Activated CD8-positive, alpha-beta memory T cell treated with anti-CD3 and anti-CD28 coated beads, Interleukin-2, amount 50 U/mL, for 1 hour (primary cell): ENCODE measurements around the gene KCNH5.

Experiments used
- DNase-seq: peaks from one replicate; pipeline ENCODE4 v3.0.0-alpha.2; 2020; ENCODE audit errors: extremely low read depth

The KCNH5 gene

DNA sequence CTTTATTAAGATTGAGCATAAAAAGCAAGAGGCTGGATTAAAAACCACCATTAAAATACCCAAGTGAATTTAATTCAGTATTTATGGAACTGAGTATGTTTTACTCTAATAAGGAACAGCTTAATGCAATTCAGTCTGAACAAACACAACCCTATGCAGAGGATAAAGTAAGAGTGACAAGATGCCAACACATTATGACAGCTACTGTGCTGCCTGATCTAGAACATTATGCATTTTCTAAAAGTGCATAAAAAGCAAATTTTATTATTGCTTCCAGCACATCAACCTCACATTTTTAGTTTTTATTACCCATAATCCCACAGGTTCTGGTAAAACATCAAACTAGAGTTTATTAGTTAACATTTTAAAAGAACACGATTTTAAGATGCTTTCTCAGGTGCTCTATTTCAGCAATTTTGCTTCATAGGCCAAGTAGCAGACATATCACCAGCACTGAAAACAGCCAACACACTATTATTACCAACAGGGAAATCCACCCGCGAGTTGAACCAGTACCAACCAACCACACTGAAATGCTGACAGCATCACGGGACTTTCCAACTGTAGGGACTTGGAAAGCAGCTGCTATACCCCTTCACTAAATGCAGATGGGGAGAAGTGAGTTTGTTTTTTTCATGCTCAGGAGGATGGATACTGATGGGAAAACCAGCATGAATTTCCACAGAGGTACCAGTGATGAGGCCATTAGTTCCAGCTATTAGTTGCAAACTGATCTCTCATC, 372.1 kb downstream of the KCNH5 start:
- no peak for DNase-seq

DNA sequence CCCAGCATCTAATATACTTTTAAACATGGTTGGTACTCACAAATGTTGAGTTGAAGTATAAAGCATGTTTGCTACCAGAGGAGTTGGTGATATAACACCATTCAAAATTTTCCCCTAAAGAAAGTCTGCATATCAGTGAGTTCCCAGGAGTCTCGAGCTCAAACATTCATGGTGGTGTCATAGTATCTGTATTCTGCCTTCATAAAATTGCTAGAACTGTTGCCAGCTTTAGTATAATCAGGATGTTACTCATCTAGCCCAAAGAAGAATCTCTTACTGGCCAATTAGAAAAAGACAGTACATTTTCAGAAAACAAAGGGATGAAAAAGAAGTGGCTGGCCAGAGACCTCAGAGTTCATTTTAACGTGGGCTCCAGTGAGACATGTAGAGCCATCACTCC, 374.7 kb downstream of the KCNH5 start:
- DNase-seq = no peak

DNA sequence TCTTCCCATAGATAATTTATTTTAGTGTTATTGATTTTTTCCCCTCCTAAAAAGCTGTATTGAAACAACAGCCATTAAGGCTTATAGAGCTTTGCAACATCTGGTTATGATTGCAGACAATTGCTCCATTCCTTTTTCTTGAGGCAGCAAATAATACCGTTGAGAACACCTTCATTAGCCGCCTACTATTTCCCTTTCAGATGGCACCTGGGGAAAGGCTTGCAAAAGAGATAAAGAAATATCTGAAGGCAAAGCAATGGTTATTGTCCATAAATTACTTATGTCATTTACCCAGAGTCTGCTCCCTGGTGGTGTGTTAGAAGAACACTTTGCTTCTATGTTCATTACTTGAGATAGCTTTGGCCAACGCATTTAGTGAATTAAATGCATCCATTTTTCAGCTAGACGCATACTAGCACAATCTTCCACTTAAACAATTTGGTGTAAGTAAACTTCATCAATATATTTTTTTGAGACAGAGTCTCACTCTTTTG, 377.8 kb downstream of the KCNH5 start:
- DNase-seq = no peak

DNA sequence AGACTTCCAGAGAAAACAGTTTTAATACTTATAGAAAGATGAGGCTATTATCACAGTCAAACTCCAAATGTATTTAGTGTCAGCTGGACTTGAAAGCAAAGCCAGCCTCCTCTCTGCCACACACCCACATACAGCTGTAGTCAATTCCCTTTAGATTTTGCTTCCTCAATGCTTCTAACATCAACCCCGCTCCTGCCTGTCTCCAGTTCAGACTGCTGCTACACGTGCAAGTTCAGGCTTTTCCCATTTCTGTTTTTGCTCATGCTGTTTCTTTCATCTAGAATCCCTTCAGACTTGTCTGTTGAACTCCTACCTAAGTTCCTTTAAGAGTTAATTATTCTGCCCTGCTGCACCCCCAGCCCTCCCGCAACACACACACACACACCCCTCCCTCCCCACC, 380.0 kb downstream of the KCNH5 start:
- no peak for DNase-seq

DNA sequence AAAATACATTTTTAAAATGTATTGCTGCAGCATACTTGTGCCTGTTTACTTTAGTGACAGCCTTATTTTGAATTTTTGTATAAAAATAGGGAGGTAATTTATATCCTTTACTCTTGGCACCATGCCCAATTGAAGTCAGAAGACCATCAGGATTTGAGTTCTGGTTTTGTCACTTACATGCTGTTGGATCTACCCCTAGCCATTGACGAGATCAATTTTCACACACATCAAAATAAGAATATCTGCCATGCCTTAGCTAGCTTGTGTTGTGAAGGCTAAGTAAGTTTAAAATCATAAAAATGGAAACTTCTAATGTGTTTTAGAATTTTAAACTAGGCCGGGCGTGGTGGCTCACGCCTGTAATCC, 381.8 kb downstream of the KCNH5 start:
- DNase-seq = no peak

DNA sequence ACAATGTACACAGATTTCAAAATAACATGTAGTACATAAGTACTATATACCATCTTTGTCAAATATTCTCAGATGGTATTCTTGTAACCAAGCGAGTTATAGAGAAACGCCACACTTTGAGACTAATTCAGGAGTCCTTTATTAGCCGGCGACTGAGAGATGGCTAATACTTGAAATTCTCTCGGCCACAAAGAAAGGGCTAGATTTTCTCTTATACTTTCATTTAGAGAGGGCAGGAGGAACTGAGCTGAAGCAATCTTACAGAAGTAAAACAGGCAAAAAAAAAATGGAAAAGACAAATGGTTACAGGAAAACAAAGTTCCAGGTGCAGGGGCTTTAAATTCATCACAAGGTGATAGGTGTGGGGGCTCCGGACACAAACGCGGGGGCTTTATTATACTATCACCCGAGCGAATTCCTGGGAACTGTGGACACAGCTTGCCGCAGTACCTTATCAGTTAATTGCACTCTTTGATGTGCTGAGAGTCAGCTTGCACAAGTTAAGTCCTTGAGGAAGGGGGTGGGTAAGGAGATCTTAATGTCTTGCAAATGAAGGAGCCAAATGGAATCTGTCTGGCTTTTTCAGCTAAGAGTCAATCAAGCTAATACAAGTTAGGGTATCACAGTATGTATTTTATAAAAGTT, 382.3 kb downstream of the KCNH5 start:
- no peak for DNase-seq

DNA sequence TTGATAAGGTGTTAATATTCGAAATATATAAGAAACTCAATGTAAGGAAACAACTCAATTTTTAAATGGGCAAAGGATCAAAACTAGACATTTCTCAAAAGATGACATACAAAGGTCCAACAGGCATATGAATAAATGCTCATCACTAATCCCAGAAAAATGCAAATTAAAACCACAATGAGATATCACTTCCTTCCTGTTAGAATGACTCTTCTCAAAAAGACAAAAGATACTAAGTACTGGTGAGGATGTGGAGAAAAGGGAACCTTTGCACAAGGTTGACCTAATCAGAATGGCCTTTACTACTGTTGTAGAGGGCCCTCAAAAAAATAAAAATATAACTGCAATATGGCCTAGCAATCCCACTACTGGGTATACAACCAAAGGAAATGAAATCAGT, 383.4 kb downstream of the KCNH5 start:
- no peak for DNase-seq

DNA sequence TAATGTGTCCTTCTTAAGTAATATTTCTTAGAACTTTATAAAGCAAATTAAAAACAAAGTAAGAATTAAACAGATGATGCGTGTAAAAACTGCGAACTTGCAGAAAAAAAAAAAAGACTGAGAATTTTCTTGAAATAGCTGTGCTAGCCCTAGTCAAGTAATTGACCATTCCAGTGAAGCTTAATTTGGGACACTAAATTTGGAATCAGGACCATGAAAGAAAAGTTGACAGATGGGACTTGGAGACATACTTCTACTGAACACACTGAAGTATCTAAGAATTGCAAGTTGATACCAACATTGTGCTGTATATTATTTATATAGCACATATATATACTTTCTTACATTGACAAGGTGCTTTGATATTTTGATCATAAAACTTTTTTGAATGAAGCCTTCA, 386.6 kb downstream of the KCNH5 start:
- no peak for DNase-seq

DNA sequence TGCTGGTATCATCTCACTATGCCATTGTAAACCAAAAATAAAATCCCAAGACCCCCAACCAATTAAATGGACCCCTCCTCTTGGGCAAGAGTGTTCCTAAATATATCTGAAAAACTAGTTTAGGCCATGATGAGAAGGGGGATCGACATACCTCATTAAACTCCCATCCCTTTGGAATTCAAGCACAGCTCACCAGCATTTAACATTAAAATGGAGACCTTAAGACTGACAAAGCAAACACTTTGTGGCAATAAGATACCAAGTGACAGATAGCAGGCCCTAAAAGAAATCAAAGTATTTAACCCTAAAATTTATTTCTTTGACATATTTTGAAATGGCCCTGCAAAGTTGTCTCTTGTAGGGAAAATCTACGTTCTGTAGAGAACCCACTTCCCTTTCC, 387.9 kb downstream of the KCNH5 start:
- DNase-seq = no peak

DNA sequence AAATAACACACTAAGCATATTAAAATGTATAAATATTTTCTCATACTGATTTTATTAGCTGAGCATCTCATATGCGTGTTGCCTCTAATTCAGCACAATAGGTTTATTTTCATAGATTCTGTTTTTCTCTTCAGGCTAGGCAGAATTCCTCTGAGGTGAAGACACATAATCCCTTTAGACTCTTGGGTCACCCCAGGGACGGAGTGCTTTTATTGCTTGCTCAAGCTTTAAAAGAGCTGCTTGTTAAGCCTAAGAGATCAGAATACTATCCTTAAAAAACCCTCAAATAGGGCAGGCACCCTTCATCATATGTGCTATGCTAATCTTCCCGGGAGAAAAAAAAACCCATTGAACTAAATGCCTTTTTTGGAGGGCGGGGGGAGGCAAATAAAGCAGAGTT, 390.1 kb downstream of the KCNH5 start:
- DNase-seq = no peak

DNA sequence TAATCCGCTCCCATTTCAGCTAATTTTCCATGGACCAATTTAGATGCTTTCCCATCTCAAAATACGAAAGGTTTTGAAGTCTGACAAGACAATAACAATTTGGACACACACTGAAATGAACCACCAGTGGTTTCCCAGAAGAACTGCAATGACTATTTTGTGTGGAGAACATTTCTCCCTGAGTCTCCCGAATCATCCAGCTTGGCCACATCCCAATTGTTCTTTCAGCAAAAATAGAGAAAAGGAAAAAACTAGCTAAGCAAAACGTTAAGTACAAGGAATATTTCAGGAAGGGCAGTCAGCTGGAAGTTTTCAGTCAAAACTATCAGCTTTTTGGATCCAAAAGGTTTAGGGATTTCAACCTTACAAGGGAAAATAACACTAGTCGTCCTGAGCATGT, 390.6 kb downstream of the KCNH5 start:
- DNase-seq = no peak
